Right ventricle myocardium superior (tissue), 1 donor: Measurements from ENCODE around the gene PTPRG. TPM values are rescaled to one million over a fixed set of nuclear protein-coding genes. Genes with fewer than 3 reads are reported as not detected.
A peak's percentile ranks its signal among the peaks of the same experiment; 100 is the strongest.

ENCODE experiments used
- ATAC-seq: fragments of 200-7000 bp; cut with Tn5 transposase; one replicate; pipeline ENCODE4 v1.9.1; 2020; ENCODE audit warnings: mild to moderate bottlenecking; ENCODE audit not compliant: poor library complexity
- DNase-seq: peaks from one replicate; pipeline ENCODE4 v3.0.0-alpha.2; 2020
- intact Hi-C: fragments of 100-400 bp; cut with DNase I; formaldehyde crosslinking; loops from one replicate; pipeline ENCODE4 v1.11.2; 2022
- total RNA-seq: library from RNA; stranded (reverse); fragmentation: NEBNext Ultra II Directional; extraction: Animal tissue kit (Norgen Biotek cat#: 25700); gene quantifications from one replicate; pipeline ENCODE4 v1.2.1, GENCODE V29; 2021
- donor health status: DM: no; HTN: yes; CAD: no; lungs with severe emphysema.

PTPRG gene
- total RNA-seq, 1 donor from 2014 or later: 29.7 TPM

DNA sequence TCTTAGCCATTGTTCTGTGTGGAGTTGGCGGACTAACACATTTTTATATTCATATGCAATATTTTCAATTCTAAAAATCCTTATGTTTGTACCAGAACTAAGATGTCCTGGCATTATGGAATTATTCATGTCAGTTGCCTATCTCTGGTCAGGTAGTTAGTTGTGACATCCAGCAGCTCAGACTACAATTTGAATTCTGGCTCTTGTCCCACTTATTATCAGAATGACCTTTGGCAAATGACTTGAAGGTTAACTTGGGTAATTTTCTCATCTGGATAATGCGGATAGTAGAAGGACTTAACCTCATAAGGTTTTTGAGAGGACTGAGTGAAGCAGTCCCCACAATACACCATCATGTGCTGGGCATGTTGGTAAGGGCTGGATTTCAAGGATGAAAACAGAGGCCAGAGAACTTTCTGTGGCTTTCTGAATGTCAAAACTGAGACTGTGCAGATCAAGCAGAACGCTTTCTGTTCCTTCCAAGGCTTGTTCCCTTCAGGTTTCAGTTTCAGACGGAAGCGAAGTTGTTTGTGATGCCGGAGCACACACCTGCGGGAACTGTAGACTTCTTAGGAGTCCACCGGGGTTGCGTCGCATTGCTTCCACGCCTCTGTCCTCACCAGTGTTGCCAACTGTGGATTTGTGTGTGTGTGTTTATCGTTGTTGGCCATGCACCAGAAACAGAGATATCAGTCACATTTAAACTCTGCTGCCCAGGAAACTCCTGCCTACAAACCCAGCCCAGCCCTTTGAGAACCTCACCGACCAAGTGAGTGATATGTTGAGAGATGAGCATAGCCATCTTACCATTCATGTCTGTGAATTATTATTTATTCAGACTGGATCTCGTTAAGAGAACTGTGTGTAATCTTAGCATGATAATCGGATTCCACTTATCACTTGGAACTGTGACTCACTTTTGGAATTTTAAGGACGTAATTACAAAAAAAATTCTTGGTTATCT is 76.0 kb downstream of the PTPRG start:
- no peak for DNase-seq
- ATAC-seq: peak; percentile 80
- intact Hi-C loops: no loop called here

DNA sequence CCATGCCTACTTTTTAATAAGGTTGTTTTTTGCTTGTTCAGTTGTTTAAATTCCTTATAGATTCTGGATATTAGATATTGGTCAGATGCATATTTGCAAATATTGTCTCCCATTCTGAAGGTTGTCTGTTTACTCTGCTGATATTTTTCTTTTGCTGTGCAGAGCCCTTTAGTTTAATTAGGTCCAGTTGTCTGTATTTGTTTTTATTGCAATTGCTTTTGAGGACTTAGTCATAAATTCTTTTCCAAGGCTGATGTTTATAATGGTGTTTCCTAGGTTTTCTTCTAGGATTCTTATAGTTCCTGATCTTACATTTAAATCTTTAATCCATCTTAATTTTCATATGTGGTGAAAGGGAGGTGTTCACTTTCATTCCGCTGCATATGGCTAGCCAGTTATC is 77.4 kb downstream of the PTPRG start:
- intact Hi-C loops: no loop called here

DNA sequence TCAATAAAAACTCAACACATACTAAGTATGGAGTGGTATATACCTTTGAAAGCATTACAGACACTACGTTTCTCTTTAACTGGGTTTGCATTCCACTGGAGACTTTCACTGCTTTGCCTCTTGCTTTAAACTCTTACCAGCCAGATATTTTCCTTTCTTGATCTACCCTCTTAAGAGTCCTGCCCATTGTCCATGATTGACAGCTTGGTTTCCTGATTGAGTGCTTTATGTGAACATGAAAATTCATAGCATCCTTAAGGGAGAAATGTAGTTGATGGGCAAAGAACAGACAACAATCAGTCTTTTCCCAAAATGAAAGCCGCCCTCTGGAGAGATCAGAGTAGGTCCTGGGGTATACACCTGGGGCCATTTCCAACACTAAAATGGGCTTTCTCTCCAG is 78.6 kb downstream of the PTPRG start:
- ATAC-seq: no peak
- intact Hi-C loops: no loop called here
- no peak for DNase-seq

More for the DNA sequence above, 77.4 kb downstream of the PTPRG start:
- ATAC-seq (no peak), DNase-seq (no peak)

- intact Hi-C loops: no loop called here
- no peak for ATAC-seq
- DNase-seq: no peak
Observed at GRCh38 chr3:61645148-61645547, 83.8 kb downstream of the PTPRG start.

GRCh38 chr3:61646360-61646759 is 85.0 kb downstream of the PTPRG start:
- intact Hi-C loops: no loop called here
- ATAC-seq (no peak), DNase-seq (no peak)

DNA sequence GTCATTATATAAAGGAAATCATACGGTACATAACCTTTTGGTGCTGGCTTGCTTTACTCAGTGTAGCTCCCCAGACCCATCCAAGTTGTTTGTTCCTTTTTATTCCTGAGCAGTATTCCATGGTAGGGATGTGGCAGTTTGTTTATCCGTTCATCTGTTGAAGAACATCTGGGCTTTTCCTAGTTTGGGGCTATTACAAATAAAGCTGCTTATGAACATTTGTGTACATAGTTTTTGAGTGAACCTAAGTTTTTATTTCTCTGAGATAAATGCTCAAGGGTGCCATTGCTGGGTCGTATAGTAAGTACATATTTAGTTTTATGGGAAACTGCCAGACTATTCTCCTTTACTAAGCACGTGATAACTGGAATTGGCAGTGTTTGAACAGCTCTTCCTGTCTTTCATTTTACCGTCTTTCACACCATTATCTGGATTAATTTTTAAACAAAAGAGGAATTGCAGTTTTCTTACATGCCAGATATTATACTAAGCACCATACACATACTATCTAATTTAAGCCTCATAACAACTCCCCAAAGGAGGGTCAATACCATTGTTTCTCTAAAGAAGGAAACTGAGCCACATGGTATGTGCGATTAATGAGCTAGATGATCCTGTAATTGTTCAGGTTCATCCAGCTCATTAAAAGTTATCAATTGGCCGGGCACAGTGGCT is 85.6 kb downstream of the PTPRG start:
- no peak for DNase-seq
- intact Hi-C loops: no loop called here
- ATAC-seq: no peak

DNA sequence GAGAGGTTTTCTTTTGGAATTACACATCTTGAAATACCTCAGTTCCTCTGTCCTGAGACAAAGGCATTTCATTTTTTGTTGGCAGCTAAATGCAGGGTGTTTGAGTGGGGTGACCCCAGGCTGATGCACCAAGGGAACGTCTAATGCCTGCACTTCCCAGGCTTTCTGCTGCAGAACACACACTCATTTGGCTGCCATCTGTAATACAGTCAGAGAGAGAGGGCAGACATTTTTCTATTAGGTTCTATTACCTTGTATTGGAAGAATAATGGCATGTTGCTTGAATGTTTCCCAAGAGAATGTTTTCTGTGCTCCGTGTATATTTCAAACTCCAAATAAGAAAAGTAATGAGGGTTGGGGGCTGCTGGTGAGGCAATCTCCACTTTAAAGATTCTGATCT is 87.1 kb downstream of the PTPRG start:
- ATAC-seq: no peak
- DNase-seq: no peak
- intact Hi-C loops: no loop called here

DNA sequence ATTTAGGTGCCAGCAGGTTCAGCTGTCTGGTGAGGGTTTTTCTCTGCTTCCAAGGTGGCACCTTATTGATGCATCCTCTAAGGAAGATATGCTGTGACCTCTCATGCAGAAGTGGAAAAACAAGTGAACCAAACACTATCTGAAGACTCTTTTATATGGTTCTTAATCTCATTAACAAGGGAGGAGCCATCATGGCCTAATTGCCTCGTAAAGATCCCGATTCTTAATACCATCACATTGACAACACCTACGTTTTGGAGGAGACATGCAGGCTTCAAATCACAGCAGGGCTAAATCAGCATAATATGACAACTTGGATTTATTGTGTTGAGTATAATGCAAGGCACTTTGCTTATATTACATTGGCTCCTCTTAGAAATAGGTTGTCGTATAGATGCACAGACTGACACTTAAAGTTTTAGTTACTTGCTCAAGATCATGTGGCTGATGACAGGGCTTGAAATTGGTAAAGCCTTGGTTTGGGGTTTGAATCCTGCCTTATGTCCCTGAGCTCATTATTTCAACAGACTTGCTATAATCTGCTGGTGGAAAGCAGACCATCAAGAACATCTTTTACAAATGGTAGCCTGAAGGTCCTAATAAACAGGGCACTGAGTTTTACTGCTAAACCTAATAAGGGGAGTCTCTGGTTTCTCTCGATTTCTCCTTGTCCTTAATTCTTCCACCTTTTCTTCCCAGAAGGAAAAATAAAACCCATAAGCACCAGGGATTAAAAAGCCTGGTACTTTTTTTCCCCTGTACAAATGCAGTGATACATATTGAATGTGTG is 88.2 kb downstream of the PTPRG start:
- DNase-seq (no peak), ATAC-seq (no peak)
- intact Hi-C loops: no loop called here

DNA sequence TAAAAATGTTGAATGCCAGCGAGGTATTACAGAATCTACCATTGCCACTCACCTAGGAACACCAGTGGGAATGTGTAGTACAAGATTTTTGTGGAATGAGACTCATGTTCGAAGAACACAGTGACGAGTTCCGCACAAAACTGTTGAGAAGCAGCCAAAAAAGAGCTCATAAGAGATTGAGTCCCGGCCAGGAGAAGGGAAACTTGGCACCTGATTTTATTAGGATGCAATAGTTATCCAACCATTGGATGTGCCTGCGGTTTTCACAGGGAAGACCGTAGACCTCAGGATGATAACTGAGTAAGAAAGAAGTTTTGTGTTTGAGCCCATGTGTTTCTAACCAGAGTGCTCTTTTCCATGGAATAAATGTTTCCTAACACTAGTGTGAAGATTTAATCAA is 88.9 kb downstream of the PTPRG start:
- DNase-seq: no peak
- peak; percentile 81 for ATAC-seq
- intact Hi-C loops: no loop called here

GRCh38 chr3:61650719-61651410 is 89.5 kb downstream of the PTPRG start:
- DNase-seq: no peak
- no peak for ATAC-seq
- intact Hi-C loops: no loop called here

- ATAC-seq: no peak
- intact Hi-C loops: no loop called here
- DNase-seq: no peak
Observed at GRCh38 chr3:61657689-61658088, 96.3 kb downstream of the PTPRG start.

GRCh38 chr3:61662861-61663260 is 101.5 kb downstream of the PTPRG start:
- ATAC-seq: no peak

GRCh38 chr3:61663356-61664104 is 102.2 kb downstream of the PTPRG start:
- intact Hi-C loops: no loop called here
- no peak for ATAC-seq
- DNase-seq: no peak

More at GRCh38 chr3:61662861-61663260, 101.5 kb downstream of the PTPRG start:
- no peak for DNase-seq
- intact Hi-C loops: no loop called here

DNA sequence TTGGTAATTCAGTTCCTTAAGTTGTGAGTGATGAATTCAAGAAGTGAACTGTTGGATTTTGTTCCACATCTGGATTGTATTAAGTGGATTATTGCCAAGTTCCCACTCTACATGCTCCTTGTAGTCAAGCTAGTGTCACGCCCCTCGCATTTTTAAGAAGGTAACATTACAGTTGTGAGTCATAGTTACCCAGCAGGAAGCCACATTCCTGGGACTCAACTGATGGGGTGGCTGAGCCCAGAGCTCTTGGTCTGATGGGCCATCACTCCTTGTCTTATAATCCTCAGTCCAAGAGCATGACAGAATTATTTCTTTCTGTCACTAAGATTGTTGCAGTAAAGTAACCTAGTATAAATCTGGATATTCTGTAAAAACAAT is 102.7 kb downstream of the PTPRG start:
- DNase-seq: no peak
- ATAC-seq: no peak
- intact Hi-C loops: no loop called here

DNA sequence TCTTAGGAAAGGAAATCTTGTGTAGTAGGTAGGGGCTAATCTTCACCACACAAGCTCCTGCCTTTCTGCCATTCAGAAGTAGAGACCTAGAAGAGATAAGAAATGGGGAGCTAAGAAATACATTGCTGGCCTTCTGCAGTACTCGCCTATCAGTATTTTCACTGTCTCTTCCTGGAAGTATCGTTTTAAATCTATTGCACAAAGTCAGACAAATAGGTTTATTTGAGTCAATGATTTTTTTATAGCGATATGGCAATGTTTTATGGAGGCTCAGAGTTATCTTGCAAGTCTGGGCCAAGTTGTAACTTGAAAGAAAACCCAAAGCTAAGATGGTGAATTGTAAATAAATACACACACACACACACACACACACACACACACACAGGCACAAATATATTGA is 103.8 kb downstream of the PTPRG start:
- DNase-seq (no peak), ATAC-seq (no peak)
- intact Hi-C loops: no loop called here

GRCh38 chr3:61665987-61666386 is 104.6 kb downstream of the PTPRG start:
- DNase-seq (no peak), ATAC-seq (no peak)
- intact Hi-C loops: no loop called here

DNA sequence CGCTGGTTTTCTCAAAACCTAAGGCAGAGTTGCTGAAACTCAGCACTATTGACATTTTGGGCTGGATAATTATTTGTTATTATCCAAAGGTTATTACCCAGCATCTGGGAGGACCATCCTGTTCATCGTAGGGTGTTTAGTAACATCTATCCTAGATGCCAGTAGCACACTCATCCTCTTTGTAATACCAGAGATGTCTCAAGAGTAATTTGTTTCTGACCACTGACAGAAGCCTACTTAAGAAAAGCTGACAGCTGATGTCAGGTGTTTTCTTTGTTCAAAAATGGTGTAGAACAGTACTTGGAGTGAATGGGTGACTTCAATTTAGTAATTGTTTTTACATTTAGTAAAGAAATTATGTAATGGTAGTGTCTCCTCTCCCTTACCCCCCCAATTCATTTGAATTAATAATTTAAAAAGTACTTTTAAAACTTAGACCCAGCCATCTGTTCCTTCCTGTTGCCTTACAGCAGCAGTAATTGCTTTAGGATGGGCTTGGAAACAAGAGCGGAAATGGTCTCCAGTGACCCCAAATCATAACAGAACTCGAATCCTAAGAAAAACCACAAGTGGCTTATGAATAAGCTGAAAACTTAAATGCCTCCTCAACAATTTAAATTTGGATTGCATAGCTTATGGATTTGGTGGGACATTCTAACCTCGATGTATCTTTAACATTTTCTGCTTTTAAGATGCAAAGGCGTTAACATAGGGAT is 105.4 kb downstream of the PTPRG start:
- ATAC-seq: no peak
- intact Hi-C loops: no loop called here

GRCh38 chr3:61667383-61667782 is 106.0 kb downstream of the PTPRG start:
- intact Hi-C loops: no loop called here
- DNase-seq (no peak), ATAC-seq (no peak)

More for the DNA sequence above, 105.4 kb downstream of the PTPRG start:
- no peak for DNase-seq
